GM12878 (cell line): ENCODE results near the gene LILRB5. TPM values are rescaled to one million over a fixed set of nuclear protein-coding genes. Genes with fewer than 3 reads are reported as not detected.

Source experiments
- ATAC-seq: fragments of 200-7000 bp; cut with Tn5 transposase; 3 replicates; pipeline ENCODE4 v1.9.1; 2020; ENCODE audit warnings: mild to moderate bottlenecking, moderate library complexity
- BruUV-seq: library from RNA; stranded (reverse); fragments of 400-500 nt; replicated peaks from 2 replicates; lab custom pipeline; 2021; lab: Mats Ljungman, UMichigan
- CTCF ChIA-PET: fragments of 300-600 bp; sonication (Branson Sonifier 250); formaldehyde crosslinking; extraction: SDS; loops from one replicate; lab custom pipeline; 2021; ENCODE audit warnings: inconsistent platforms; lab: Yijun Ruan, JAX
- POLR2A ChIA-PET: fragments of 350-600 bp; formaldehyde crosslinking; extraction: SDS; loops from one replicate; lab custom pipeline; 2021; ENCODE audit warnings: inconsistent platforms; lab: Charles Lee
- RAD21 ChIA-PET: fragments of 300-600 bp; sonication (Branson Sonifier 250); formaldehyde crosslinking; loops from one replicate; lab custom pipeline; 2023; ENCODE audit warnings: antibody characterized with exemption; ENCODE audit not compliant: unreplicated experiment; lab: Charles Lee
- SMC1A ChIA-PET: fragments of 300-600 bp; sonication (Branson Sonifier 250); formaldehyde crosslinking; loops from one replicate; lab custom pipeline; 2023; ENCODE audit not compliant: unreplicated experiment, uncharacterized antibody; lab: Charles Lee
- DNase-seq: peaks from one replicate; pipeline ENCODE4 v3.0.0-alpha.2; 2011; ENCODE audit warnings: low read depth, low spot score
- FAIRE-seq: peaks from 3 replicates; lab custom pipeline; 2011; peaks lifted over from hg19 to GRCh38; lab: Jason Lieb, UNC
- H2AFZ ChIP-seq: 2 replicates; pipeline ENCODE4 v1.6.0; 2011; ENCODE audit warnings: low read depth, low read length, control low read depth; ENCODE audit not compliant: control insufficient read depth
- H3K27ac ChIP-seq: 2 replicates; pipeline ENCODE4 v1.5.1; 2011; ENCODE audit warnings: control low read depth; ENCODE audit not compliant: control insufficient read depth, insufficient read depth
- H3K27me3 ChIP-seq, 2 experiments: replicated peaks in 1 of 2; 2 replicates each; pipeline versions ENCODE4 v1.6.0 to v1.6.1; 2011; ENCODE audit warnings: low read length in 1 of 2; ENCODE audit not compliant: control insufficient read depth in 2 of 2, insufficient read depth in 2 of 2
- H3K36me3 ChIP-seq, 2 experiments: 2 replicates each; pipeline ENCODE4 v1.5.1; 2011; ENCODE audit warnings: low read length in 1 of 2; ENCODE audit not compliant: control insufficient read depth in 2 of 2, insufficient read depth in 2 of 2
- H3K4me1 ChIP-seq: 2 replicates; pipeline ENCODE4 v1.6.1; 2011; ENCODE audit warnings: mild to moderate bottlenecking, low read length, moderate library complexity, mixed read lengths; ENCODE audit not compliant: control insufficient read depth, insufficient read depth
- H3K4me2 ChIP-seq: 2 replicates; pipeline ENCODE4 v1.6.0; 2011; ENCODE audit warnings: control low read depth; ENCODE audit not compliant: control insufficient read depth, insufficient read depth
- H3K4me3 ChIP-seq: fragments of 200-600 bp; sonication (generic); 2 replicates; pipeline ENCODE4 v1.5.1; 2016
- H3K79me2 ChIP-seq: 2 replicates; pipeline ENCODE4 v1.6.0; 2011; ENCODE audit warnings: low read length; ENCODE audit not compliant: control insufficient read depth, insufficient read depth
- H3K9ac ChIP-seq: 2 replicates; pipeline ENCODE4 v1.8.0; 2011; ENCODE audit warnings: low read length, control low read depth, mixed read lengths; ENCODE audit not compliant: control insufficient read depth, insufficient read depth
- H3K9me3 ChIP-seq: replicated peaks from 3 replicates; pipeline ENCODE4 v1.5.1; 2011; ENCODE audit warnings: mild to moderate bottlenecking, low read length; ENCODE audit not compliant: control insufficient read depth, insufficient read depth
- H4K20me1 ChIP-seq: 2 replicates; pipeline ENCODE4 v1.6.0; 2011; ENCODE audit not compliant: control insufficient read depth, insufficient read depth
- CBX3 ChIP-seq: fragments of 200-600 bp; sonication (generic); IDR thresholded peaks from 2 replicates; pipeline ENCODE4 v1.6.1; 2016; ENCODE audit warnings: low read depth, borderline replicate concordance
- CBX5 ChIP-seq: sonication (generic); IDR thresholded peaks from 2 replicates; pipeline ENCODE4 v1.6.1; 2016; ENCODE audit warnings: low read depth, moderate library complexity, mild to moderate bottlenecking, inconsistent platforms
- CHD4 ChIP-seq: fragments of 200-600 bp; sonication (generic); IDR thresholded peaks from 2 replicates; pipeline ENCODE4 v1.6.1; 2016; ENCODE audit warnings: mild to moderate bottlenecking
- EGR1 ChIP-seq, 2 experiments: IDR thresholded peaks; 1 replicate in 1 of 2; 2 replicates in 1 of 2; pipeline ENCODE4 v1.6.1; 2011 to 2012; ENCODE audit warnings: low read depth in 2 of 2, low read length in 2 of 2, borderline replicate concordance in 1 of 2, mild to moderate bottlenecking in 1 of 2, moderate library complexity in 1 of 2
- ESRRA ChIP-seq: IDR thresholded peaks from 2 replicates; pipeline ENCODE4 v1.6.1; 2012; ENCODE audit warnings: mild to moderate bottlenecking, low read length, improper control_type of control experiment
- EZH2 ChIP-seq: IDR thresholded peaks from 2 replicates; pipeline ENCODE4 v1.6.1; 2012; ENCODE audit warnings: low read depth, mild to moderate bottlenecking, control low read depth, inconsistent platforms, low read length, borderline replicate concordance; ENCODE audit not compliant: control insufficient read depth
- HDGF ChIP-seq: fragments of 450-650 bp; IDR thresholded peaks from 2 replicates; pipeline ENCODE4 v1.6.1; 2016; ENCODE audit warnings: antibody characterized with exemption
- JUNB ChIP-seq: IDR thresholded peaks from 2 replicates; pipeline ENCODE4 v1.6.1; 2016; ENCODE audit warnings: antibody characterized with exemption, mild to moderate bottlenecking
- NR2C1 ChIP-seq: fragments of 450-650 bp; IDR thresholded peaks from 2 replicates; pipeline ENCODE4 v1.6.1; 2017; ENCODE audit warnings: antibody characterized with exemption, mild to moderate bottlenecking, moderate library complexity
- PAX5 ChIP-seq: IDR thresholded peaks from 2 replicates; pipeline ENCODE4 v1.6.1; 2011; ENCODE audit warnings: low read depth, low read length, borderline replicate concordance
- POLR2AphosphoS2 ChIP-seq: IDR thresholded peaks from 2 replicates; pipeline ENCODE4 v1.6.1; 2011; ENCODE audit warnings: low read depth, mild to moderate bottlenecking, low read length, improper control_type of control experiment, moderate library complexity
- RELA ChIP-seq: fragments of 450-650 bp; IDR thresholded peaks from 2 replicates; pipeline ENCODE4 v1.8.0; 2014; ENCODE audit warnings: borderline replicate concordance; ENCODE audit not compliant: partially characterized antibody
- RFX5 ChIP-seq: IDR thresholded peaks from 2 replicates; pipeline ENCODE4 v1.6.1; 2011; ENCODE audit warnings: low read depth, low read length, improper control_type of control experiment
- SMC3 ChIP-seq: IDR thresholded peaks from 2 replicates; pipeline ENCODE4 v1.6.1; 2011; ENCODE audit warnings: low read length, improper control_type of control experiment, borderline replicate concordance
- WGBS: methylation state at CpG from one replicate; pipeline ENCODE4 v1.1.6; 2016; ENCODE audit warnings: low lambda C conversion rate; ENCODE audit not compliant: insufficient replicate concordance, insufficient coverage; ENCODE audit errors: missing lambda C conversion rate; 5-methylcytosine and 5-hydroxymethylcytosine counted together
- in situ Hi-C: fragments of 300-500 bp; cut with MboI; formaldehyde crosslinking; loops from 9 replicates; pipeline ENCODE4 v1.14.3; 2018; ENCODE audit warnings: mixed read lengths
- intact Hi-C: fragments of 100-400 bp; cut with micrococcal nuclease; formaldehyde crosslinking; loops from one replicate; pipeline ENCODE4 v1.14.2; 2022; ENCODE audit not compliant: unreplicated experiment
- polyA plus RNA-seq, 11 experiments: library from polyadenylated mRNA; depleted of rRNA in 4 of 11; unstranded in 6 of 11; stranded (reverse) in 5 of 11; fragments of >200 nt; fragmentation: Nextera tagmentation in 4 of 11; fragmentation: Illumina TruSeq in 1 of 11; extraction: Ambion mirVana in 4 of 11; extraction: Trizol in 1 of 11; gene quantifications; 1 replicate in 1 of 11; 2 replicates in 10 of 11; pipeline versions ENCODE4 v1.2.1 to v1.2.3, GENCODE V29; 2011 to 2016; ENCODE audit warnings: inconsistent platforms in 2 of 11, missing spikeins in 2 of 11, low read depth in 1 of 11
- total RNA-seq, 4 experiments: library from RNA; depleted of rRNA in 3 of 4; stranded (reverse); fragments of >200 nt in 3 of 4; fragmentation: Illumina TruSeq in 1 of 4; extraction: Trizol in 1 of 4; gene quantifications; 2 replicates each; pipeline versions ENCODE4 v1.2.1 to v1.2.3, GENCODE V29; 2013 to 2021
- TF ChIP-seq, protein P1 (sequence below): fragments of 450-650 bp; formaldehyde crosslinking; IDR thresholded peaks from 2 replicates; pipeline ENCODE4 v1.4.0; 2022; ENCODE audit warnings: mild to moderate bottlenecking, moderate library complexity
- TF ChIP-seq, protein P2 (sequence below): fragments of 450-650 bp; IDR thresholded peaks from 2 replicates; pipeline ENCODE4 v1.6.1; 2017; ENCODE audit warnings: mild to moderate bottlenecking
- TF ChIP-seq, protein P3 (sequence below): IDR thresholded peaks from 2 replicates; pipeline ENCODE4 v1.6.1; 2011; ENCODE audit warnings: low read depth, mild to moderate bottlenecking, low read length, moderate library complexity, borderline replicate concordance; ENCODE audit errors: extremely low read depth

The LILRB5 gene
- total and polyA plus RNA-seq, 10 of the 15 experiments (the other 5 are each of a cell fraction or from before 2014, with no cell fraction given): 0.01 to 0.13 TPM; not detected in 8

DNA sequence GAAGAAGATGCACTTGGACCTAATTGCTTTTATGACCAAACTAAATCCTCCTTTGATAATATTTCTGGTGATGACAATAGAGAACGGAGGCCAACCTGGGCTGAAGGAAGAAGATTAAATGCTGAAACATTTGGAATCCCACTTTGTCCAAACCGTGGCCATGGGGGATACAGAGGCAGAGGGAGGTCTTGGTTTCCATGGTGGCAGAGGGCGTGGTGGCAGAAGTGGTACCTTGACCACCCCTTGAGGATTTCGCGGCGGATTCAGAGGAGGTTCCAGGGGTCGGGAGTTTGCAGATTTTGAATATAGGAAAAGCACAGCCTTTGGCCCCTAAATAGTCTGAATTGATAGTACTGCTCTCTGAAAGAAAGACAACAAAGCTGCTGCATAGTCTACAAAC, 27.0 kb downstream of the LILRB5 start (continued):
- TF ChIP-seq, protein P1, sequence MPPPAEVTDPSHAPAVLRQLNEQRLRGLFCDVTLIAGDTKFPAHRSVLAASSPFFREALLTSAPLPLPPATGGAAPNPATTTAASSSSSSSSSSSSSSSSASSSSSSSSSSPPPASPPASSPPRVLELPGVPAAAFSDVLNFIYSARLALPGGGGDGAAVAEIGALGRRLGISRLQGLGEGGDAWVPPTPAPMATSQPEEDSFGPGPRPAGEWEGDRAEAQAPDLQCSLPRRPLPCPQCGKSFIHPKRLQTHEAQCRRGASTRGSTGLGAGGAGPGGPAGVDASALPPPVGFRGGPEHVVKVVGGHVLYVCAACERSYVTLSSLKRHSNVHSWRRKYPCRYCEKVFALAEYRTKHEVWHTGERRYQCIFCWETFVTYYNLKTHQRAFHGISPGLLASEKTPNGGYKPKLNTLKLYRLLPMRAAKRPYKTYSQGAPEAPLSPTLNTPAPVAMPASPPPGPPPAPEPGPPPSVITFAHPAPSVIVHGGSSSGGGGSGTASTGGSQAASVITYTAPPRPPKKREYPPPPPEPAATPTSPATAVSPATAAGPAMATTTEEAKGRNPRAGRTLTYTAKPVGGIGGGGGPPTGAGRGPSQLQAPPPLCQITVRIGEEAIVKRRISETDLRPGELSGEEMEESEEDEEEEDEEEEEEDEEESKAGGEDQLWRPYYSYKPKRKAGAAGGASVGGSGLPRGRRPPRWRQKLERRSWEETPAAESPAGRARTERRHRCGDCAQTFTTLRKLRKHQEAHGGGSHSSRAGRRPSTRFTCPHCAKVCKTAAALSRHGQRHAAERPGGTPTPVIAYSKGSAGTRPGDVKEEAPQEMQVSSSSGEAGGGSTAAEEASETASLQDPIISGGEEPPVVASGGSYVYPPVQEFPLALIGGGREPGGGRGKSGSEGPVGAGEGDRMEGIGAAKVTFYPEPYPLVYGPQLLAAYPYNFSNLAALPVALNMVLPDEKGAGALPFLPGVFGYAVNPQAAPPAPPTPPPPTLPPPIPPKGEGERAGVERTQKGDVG: no peak
- TF ChIP-seq ESRRA (no peak), CBX5 (no peak), SMC3 (no peak), HDGF (no peak), CHD4 (no peak)
- TF ChIP-seq, protein P2, sequence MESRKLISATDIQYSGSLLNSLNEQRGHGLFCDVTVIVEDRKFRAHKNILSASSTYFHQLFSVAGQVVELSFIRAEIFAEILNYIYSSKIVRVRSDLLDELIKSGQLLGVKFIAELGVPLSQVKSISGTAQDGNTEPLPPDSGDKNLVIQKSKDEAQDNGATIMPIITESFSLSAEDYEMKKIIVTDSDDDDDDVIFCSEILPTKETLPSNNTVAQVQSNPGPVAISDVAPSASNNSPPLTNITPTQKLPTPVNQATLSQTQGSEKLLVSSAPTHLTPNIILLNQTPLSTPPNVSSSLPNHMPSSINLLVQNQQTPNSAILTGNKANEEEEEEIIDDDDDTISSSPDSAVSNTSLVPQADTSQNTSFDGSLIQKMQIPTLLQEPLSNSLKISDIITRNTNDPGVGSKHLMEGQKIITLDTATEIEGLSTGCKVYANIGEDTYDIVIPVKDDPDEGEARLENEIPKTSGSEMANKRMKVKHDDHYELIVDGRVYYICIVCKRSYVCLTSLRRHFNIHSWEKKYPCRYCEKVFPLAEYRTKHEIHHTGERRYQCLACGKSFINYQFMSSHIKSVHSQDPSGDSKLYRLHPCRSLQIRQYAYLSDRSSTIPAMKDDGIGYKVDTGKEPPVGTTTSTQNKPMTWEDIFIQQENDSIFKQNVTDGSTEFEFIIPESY: no peak
- TF ChIP-seq, all 136 proteins: peak for 0

DNA sequence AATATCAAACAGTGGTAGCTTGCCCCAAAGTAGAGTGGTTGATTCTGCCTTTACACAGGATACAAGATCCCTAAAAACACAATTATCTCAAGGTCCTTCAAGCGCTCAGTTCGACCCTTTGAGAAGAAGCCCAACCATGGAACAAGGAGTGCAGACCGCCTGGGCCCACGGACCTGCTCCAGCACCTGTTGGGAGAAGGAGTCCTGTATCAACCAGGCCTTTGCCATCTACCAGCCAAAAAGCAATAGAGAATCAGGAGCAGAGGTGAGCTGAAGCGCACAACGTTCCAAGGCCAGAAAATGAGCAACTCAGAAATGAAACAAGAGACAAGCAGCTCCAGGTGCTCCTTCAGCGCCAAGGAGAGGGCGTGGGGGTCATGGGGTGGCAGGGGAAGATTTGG, 27.9 kb downstream of the LILRB5 start:
- POLR2A ChIA-PET: interaction anchor here (0.6 to 2.2 kb wide), 2 partner anchors 26 to 40 kb away, joined by 5 to 7 read pairs; partner anchors contain the start of gene MBOAT7
- H3K4me2 ChIP-seq: no peak overlapping the region
- H3K27me3 ChIP-seq: no peaks in the 10 kb centered on the region
- CTCF ChIA-PET: interaction anchor here (0.9 to 2.5 kb wide), 3 partner anchors 37 to 122 kb away, joined by 3 to 8 read pairs (median 5); partner anchors contain the start of gene MBOAT7
- H3K79me2 ChIP-seq: no peaks in the 10 kb centered on the region
- no TSS peak for BruUV-seq
- ATAC-seq (no peak), FAIRE-seq (no peak), DNase-seq (no peak)
- 0 out of 2 replicates have a peak, but pooled peaks cover 1% of the 10 kb centered on the region for H4K20me1 ChIP-seq
- RAD21 ChIA-PET: interaction anchor here (0.6 to 0.7 kb wide), 2 partner anchors 28 to 53 kb away, joined by 4 read pairs; no protein-coding TSS in a partner anchor
- H3K4me3 ChIP-seq: no peak overlapping the region
- no peak overlapping the region for H2AFZ ChIP-seq
- in situ Hi-C loops (no loop called here), intact Hi-C loops (no loop called here)
- H3K36me3 ChIP-seq: no peaks in the 10 kb centered on the region
- no peak overlapping the region for H3K9ac ChIP-seq
- no peaks in the 10 kb centered on the region for H3K9me3 ChIP-seq
- H3K4me1 ChIP-seq: no peaks in the 10 kb centered on the region
- SMC1A ChIA-PET: no interaction called here
- H3K27ac ChIP-seq: no peak overlapping the region
- TF ChIP-seq CBX3 (no peak), RELA (no peak), PAX5 (no peak), JUNB (no peak), EGR1 (IDR thresholded peaks at IDR 0.05; ENCODE audit: borderline replicate concordance in 1 of 2, low read depth in 2 of 2, low read length in 2 of 2) (no peak), RFX5 (no peak), POLR2AphosphoS2 (no peak), NR2C1 (no peak), EZH2 (no peak)
- TF ChIP-seq, protein P3, sequence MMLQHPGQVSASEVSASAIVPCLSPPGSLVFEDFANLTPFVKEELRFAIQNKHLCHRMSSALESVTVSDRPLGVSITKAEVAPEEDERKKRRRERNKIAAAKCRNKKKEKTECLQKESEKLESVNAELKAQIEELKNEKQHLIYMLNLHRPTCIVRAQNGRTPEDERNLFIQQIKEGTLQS: no peak
- WGBS: 48% methylated on average over 8 of the region's 8 CpGs
